B cell (primary cell): ENCODE measurements around the gene PBX1. TPM values are rescaled to one million over a fixed set of nuclear protein-coding genes. Genes with fewer than 3 reads are reported as not detected.

Experiments
- ATAC-seq: fragments of 200-7000 bp; cut with Tn5 transposase; one replicate; pipeline ENCODE4 v1.10.0; 2021; ENCODE audit warnings: low read depth, mild to moderate bottlenecking, moderate number of reproducible peaks, moderate library complexity
- CTCF ChIA-PET: fragments of 350-600 bp; sonication (Branson Sonifier 250); formaldehyde crosslinking; loops from one replicate; lab custom pipeline; 2021; ENCODE audit warnings: antibody characterized with exemption, inconsistent platforms; lab: Charles Lee
- POLR2A ChIA-PET: fragments of 350-600 bp; sonication (Branson Sonifier 250); formaldehyde crosslinking; loops from one replicate; lab custom pipeline; 2021; ENCODE audit warnings: antibody characterized with exemption; lab: Charles Lee
- DNase-seq: peaks from one replicate; pipeline ENCODE4 v3.0.0; 2013
- H2AFZ ChIP-seq: 2 replicates; pipeline ENCODE4 v1.6.1; 2012; ENCODE audit warnings: mild to moderate bottlenecking, low read depth, low read length; ENCODE audit not compliant: insufficient read depth, poor library complexity, severe bottlenecking
- H3K27ac ChIP-seq, 2 donors: 1 replicate in 1 of 2; 2 replicates in 1 of 2; pipeline ENCODE4 v1.5.1; 2012 to 2013; ENCODE audit warnings: low read length in 2 of 2, mild to moderate bottlenecking in 2 of 2, moderate library complexity in 1 of 2
- H3K27me3 ChIP-seq, 4 experiments: fragments of 200-600 bp in 1 of 4; sonication (generic) in 1 of 4; replicated peaks in 1 of 4; 1 replicate in 2 of 4; 2 replicates in 2 of 4; pipeline versions ENCODE4 v1.6.1 to v1.7.0; 2013 to 2016; ENCODE audit warnings: low read length in 3 of 4, mild to moderate bottlenecking in 2 of 4, mixed read lengths in 1 of 4, moderate library complexity in 1 of 4; ENCODE audit not compliant: insufficient read depth in 4 of 4, control insufficient read depth in 3 of 4; ENCODE audit errors: control extremely low read depth in 1 of 4
- H3K36me3 ChIP-seq, 2 experiments: replicated peaks in 1 of 2; 1 replicate in 1 of 2; 2 replicates in 1 of 2; pipeline versions ENCODE4 v1.6.1 to v1.7.1; 2013; ENCODE audit warnings: low read length in 1 of 2; ENCODE audit not compliant: insufficient read depth in 2 of 2, control insufficient read depth in 1 of 2; ENCODE audit errors: control extremely low read depth in 1 of 2, extremely low read depth in 1 of 2
- H3K4me1 ChIP-seq, 2 donors: fragments of 200-600 bp in 1 of 2; sonication (generic) in 1 of 2; 1 replicate in 1 of 2; 2 replicates in 1 of 2; pipeline versions ENCODE4 v1.5.1 to v1.6.1; 2013 to 2017; ENCODE audit warnings: low read length in 2 of 2; ENCODE audit not compliant: control insufficient read depth in 2 of 2, insufficient read depth in 2 of 2
- H3K4me2 ChIP-seq: replicated peaks from 2 replicates; pipeline ENCODE3; 2012; ENCODE audit warnings: mild to moderate bottlenecking, low read depth, low read length; ENCODE audit not compliant: poor library complexity, severe bottlenecking
- H3K4me3 ChIP-seq, 5 experiments: fragments of 200-600 bp in 1 of 5; sonication (generic) in 1 of 5; 1 replicate in 3 of 5; 2 replicates in 2 of 5; pipeline versions ENCODE4 v1.5.1 to v1.7.0; 2011 to 2016; ENCODE audit warnings: low read length in 4 of 5, mild to moderate bottlenecking in 4 of 5, low read depth in 2 of 5, control low read depth in 1 of 5, moderate library complexity in 1 of 5; ENCODE audit not compliant: insufficient read depth in 1 of 5; ENCODE audit errors: control extremely low read depth in 1 of 5, extremely low read depth in 1 of 5
- H3K79me2 ChIP-seq: fragments of 200-600 bp; sonication (generic); one replicate; pipeline ENCODE4 v1.6.0; 2016; ENCODE audit warnings: low read length; ENCODE audit not compliant: control insufficient read depth, insufficient read depth
- H3K9ac ChIP-seq: fragments of 200-600 bp; sonication (generic); 2 replicates; pipeline ENCODE4 v1.6.1; 2017; ENCODE audit warnings: mild to moderate bottlenecking, low read length, moderate library complexity
- H3K9me3 ChIP-seq, 3 donors: one replicate each; pipeline versions ENCODE4 v1.6.1 to v1.7.1; 2013; ENCODE audit warnings: low read length in 2 of 3; ENCODE audit not compliant: control insufficient read depth in 2 of 3, insufficient read depth in 1 of 3; ENCODE audit errors: control extremely low read depth in 1 of 3
- H4K20me1 ChIP-seq: 2 replicates; pipeline ENCODE4 v1.6.0; 2012; ENCODE audit warnings: mild to moderate bottlenecking, low read length; ENCODE audit not compliant: insufficient read depth, control insufficient read depth, poor library complexity, severe bottlenecking
- H3K27ac Mint-ChIP-seq: one replicate; pipeline ENCODE4 v1.8.0; 2021; ENCODE audit warnings: mixed read lengths
- H3K27me3 Mint-ChIP-seq: one replicate; pipeline ENCODE4 v1.8.0; 2021; ENCODE audit warnings: mixed read lengths
- H3K4me1 Mint-ChIP-seq: one replicate; pipeline ENCODE4 v1.8.0; 2021; ENCODE audit warnings: mixed read lengths
- H3K4me3 Mint-ChIP-seq: one replicate; pipeline ENCODE4 v1.8.0; 2021; ENCODE audit warnings: mixed read lengths
- H3K9me3 Mint-ChIP-seq: one replicate; pipeline ENCODE4 v1.8.0; 2022; ENCODE audit warnings: mixed read lengths; ENCODE audit not compliant: insufficient read depth
- CTCF ChIP-seq: fragments of 200-600 bp; IDR thresholded peaks from one replicate; pipeline ENCODE4 v1.8.0; 2022; ENCODE audit warnings: antibody characterized with exemption, mild to moderate bottlenecking
- EZH2 ChIP-seq: IDR thresholded peaks from 2 replicates; pipeline ENCODE4 v1.6.1; 2012; ENCODE audit warnings: borderline replicate concordance, low read depth, mild to moderate bottlenecking, moderate library complexity, low read length; ENCODE audit not compliant: insufficient read depth, poor library complexity, severe bottlenecking
- WGBS: methylation state at CpG from one replicate; pipeline ENCODE4 v1.1.5; 2013; ENCODE audit warnings: missing lambda C conversion rate; ENCODE audit not compliant: insufficient coverage; 5-methylcytosine and 5-hydroxymethylcytosine counted together
- intact Hi-C: fragments of 100-400 bp; cut with micrococcal nuclease; formaldehyde crosslinking; loops from one replicate; pipeline ENCODE4 v1.10.0; 2022
- polyA plus RNA-seq: library from polyadenylated mRNA; depleted of rRNA; stranded (reverse); fragments of >200 nt; gene quantifications from 2 replicates; pipeline ENCODE4 v1.2.3, GENCODE V29; 2012
- total RNA-seq, 2 donors: library from RNA; stranded (reverse); fragments of 120-200 nt in 1 of 2; gene quantifications; 1 replicate in 1 of 2; 2 replicates in 1 of 2; pipeline versions ENCODE4 v1.2.3 to v1.2.4, GENCODE V29; 2013 to 2022

The PBX1 gene
- total and polyA plus RNA-seq, 2 donors (not counting 1 experiment from before 2014, with no cell fraction given), result 0.32 TPM; not detected in 1

GRCh38 chr1:164846731-164847691 is 288.0 kb downstream of the PBX1 start:
- CTCF ChIA-PET, result no interaction called here
- TF ChIP-seq CTCF (no peak), EZH2 (no peak)

GRCh38 chr1:164853146-164853545 is 294.2 kb downstream of the PBX1 start:
- Histone ChIP-seq H3K27ac (no peak overlapping the region), H2AFZ (no peak overlapping the region), H4K20me1 (no peaks in the 10 kb centered on the region), H3K9ac (no peak overlapping the region), H3K4me2 (no peak overlapping the region), H3K36me3 (no peaks in the 10 kb centered on the region), H3K4me3 (no peak overlapping the region), H3K9me3 (no peaks in the 10 kb centered on the region), H3K79me2 (no peaks in the 10 kb centered on the region), H3K27me3 (no peaks in the 10 kb centered on the region), H3K4me1 (no peaks in the 10 kb centered on the region)
- ATAC-seq (no peak), DNase-seq (no peak)
- TF ChIP-seq EZH2, result no peak
- TF ChIP-seq CTCF, result no peak
- H3K4me3 Mint-ChIP-seq, result no peak overlapping the region
- no peak overlapping the region for H3K27ac Mint-ChIP-seq
- no peaks in the 10 kb centered on the region for H3K27me3 Mint-ChIP-seq
- CTCF ChIA-PET, result no interaction called here
- intact Hi-C loops, result no loop called here
- POLR2A ChIA-PET, result no interaction called here
- WGBS, result no CpG with 5 or more reads among the region's 2 CpGs
- H3K9me3 Mint-ChIP-seq, result no peaks in the 10 kb centered on the region
- no peaks in the 10 kb centered on the region for H3K4me1 Mint-ChIP-seq

More at GRCh38 chr1:164846731-164847691, 288.0 kb downstream of the PBX1 start:
- H3K9me3 Mint-ChIP-seq, result no peaks in the 10 kb centered on the region
- Histone ChIP-seq H3K4me2 (no peak overlapping the region), H3K27me3 (no peaks in the 10 kb centered on the region), H3K36me3 (no peaks in the 10 kb centered on the region), H3K4me3 (no peak overlapping the region), H3K9me3 (no peaks in the 10 kb centered on the region), H4K20me1 (no peaks in the 10 kb centered on the region), H3K9ac (no peak overlapping the region), H3K4me1 (no peaks in the 10 kb centered on the region), H3K79me2 (no peaks in the 10 kb centered on the region), H3K27ac (no peak overlapping the region), H2AFZ (no peak overlapping the region)
- whole genome bisulfite sequencing, result 83% methylated on average over 8 of the region's 13 CpGs
- no peaks in the 10 kb centered on the region for H3K27me3 Mint-ChIP-seq
- H3K4me1 Mint-ChIP-seq, result no peaks in the 10 kb centered on the region
- no peak overlapping the region for H3K27ac Mint-ChIP-seq
- intact Hi-C loops, result no loop called here
- no peak for ATAC-seq
- POLR2A ChIA-PET, result no interaction called here
- H3K4me3 Mint-ChIP-seq, result no peak overlapping the region
- DNase-seq, result no peak
